Renal cortical epithelial cell (primary cell): ENCODE results near the gene FHOD3. TPM values are rescaled to one million over a fixed set of nuclear protein-coding genes. Genes with fewer than 3 reads are reported as not detected.

Experiments
- DNase-seq: peaks from one replicate; pipeline ENCODE4 v3.0.0-alpha.2; 2011; ENCODE audit warnings: low read depth
- total RNA-seq: library from RNA; depleted of rRNA; stranded (reverse); fragments of >200 nt; gene quantifications from 2 replicates; pipeline ENCODE4 v1.2.3, GENCODE V29; 2014

The FHOD3 gene
- total RNA-seq, 1 donor from 2014 or later, result 117 TPM

DNA sequence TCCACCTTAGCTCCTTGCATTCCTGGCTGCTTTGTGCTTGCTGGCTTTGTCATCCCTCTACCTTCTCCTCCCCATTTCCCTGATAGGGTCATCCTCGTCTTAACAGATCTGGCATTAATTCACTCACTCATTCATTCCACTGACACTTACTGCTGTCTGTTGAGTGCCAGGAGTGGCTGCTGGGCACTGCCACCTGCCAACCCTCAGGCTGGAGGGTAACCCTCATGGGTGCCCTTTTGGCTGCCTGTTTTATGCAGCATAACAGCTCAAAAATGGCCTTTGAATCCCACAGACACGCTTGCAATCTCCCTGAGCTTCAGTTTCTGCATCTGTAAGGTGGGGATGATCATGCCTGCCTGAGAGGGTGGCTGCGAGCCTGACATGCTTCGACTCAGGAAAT, 25.2 kb downstream of the FHOD3 start:
- DNase-seq, result no peak

DNA sequence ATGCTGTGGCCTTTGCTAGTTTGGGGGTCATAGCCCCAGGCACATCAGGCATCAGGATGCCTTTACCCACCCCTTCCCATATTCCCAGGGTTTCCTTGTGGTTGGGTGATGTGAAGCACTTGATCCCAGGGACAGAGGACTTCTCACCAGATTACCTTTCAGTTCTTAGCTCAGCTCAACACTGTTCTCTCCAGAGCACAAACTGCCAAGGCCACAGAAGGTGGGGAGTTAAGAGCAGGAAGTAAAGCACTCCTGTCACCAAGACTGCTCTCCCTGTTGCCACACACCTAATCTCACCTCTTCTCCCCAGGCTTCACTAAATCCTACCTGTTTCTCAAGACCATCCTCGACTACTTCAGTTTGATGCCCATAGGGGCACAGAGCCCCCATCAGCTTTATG, 25.9 kb downstream of the FHOD3 start:
- no peak for DNase-seq

DNA sequence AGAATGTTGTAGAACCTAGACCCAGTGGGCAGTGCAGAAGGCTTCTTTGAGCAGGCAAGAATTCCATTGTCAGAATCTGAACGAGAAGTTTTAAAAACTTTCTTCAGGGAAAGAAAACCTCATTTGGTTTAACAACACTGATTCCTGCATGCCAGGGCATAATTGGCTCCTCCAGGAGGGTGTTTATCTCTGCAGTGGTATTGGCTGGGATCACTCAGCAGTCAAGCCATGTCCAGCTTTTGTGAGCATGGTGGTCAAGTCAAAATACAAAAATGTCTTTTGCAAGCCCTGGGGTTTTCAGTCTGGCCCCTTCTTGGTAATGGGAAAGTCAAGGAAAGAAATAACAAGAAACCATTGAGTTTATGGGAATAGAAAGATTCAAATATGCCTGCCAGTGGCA, 28.3 kb downstream of the FHOD3 start:
- no peak for DNase-seq

DNA sequence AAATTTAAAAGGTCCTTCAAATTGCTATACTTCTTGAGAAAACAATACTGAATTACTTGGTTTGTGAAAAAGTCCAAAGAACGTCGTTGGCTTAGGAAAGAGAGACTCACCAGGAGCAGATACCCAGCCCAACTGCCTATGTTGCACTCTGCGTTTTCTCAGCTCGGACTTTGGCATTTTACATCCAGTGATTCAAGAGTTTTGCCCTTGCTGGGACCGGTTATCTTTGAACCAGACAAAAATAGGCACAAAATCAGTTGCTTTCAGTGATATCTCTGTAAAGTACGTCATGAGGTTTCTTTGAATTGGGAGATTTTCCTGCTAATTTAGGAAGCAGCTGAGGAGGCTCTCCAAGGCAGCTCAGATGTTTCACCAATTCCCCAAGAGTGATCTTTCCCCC, 29.3 kb downstream of the FHOD3 start:
- no peak for DNase-seq

DNA sequence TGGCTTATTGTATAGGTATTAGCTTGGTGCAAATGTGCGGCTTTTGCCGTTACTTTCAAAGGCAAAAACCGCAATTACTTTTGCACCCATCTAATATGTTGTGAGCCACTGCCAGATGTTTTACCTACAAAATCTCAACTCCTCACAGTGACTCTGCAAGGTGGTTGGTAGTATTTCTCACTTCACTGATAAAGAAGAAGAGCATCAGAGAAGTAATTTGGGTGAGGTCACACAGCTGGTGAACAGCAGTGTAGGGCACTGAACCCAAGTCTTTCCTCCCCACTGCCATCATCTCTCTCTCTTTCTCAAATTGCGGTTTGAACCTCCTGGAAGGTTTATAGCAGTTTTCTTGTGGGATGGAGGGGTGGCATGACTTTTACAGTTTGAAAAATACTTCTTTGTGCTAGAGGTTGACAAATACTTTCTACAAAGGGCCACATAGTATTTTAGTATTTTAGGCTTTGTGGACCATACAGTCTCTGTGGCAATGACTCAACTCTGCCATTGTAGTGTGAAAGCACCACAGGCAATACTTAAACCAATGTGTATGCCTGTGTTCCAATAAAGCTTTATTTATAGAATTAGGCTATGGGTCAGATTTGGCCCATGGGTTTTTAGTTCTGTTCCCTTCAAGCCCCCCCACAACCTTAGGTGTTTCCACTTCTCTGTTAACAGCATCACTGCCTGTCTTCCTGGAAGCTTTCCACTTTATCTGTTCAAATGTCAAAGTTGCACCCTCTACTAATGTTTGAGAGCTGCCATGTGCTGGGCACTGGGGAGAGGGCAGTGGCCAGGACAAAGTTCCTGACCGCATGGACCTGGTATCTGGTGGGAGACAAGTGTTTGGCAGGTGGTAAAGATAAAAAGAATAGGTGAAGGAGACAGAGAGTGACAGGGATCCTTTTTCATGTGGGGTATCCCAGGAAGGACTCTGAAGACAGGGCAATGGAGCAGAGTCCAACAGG, 30.1 kb downstream of the FHOD3 start:
- DNase-seq, result no peak

DNA sequence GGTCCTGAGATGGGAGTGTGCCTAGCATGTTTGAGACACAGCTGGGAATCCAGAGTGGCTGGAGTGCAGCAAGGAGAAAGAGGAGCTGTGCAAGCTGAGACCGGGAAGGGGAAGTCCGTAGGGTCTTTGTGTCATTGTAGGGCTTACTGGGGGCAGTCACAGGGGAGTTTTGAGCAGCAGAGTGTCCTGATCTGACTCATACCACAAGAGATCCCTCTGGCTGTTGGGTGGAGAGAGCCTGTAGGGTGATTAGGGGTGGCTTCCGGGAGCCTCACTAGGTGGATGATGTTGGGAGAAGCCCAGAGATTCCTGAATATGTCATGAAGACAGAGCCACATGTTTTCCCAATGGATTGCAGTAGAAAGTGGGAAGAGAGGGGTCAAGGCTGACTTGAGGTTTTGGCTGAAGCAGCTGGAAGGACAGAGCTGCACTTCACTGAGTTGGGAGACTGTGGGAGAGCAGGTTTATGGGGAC, 30.9 kb downstream of the FHOD3 start:
- no peak for DNase-seq

DNA sequence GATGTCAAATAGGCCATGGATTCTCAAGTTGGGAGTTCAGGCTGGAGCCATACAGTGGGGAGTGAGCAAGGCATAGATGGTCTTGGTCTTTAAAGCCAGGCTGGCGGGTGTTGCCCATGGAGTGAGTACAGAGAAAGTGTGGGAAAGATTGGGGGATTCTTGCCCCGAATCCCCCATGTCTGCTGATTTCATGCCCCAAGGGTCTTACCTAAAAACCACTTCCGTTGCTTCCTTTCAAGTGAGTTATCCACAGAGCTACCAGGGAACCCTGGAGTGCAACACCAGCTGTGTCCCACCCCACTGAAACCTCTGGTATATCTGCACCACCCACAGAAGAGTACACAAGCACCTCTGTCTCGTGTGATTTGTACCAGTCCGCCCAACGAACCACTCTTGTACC, 31.4 kb downstream of the FHOD3 start:
- DNase-seq, result no peak

DNA sequence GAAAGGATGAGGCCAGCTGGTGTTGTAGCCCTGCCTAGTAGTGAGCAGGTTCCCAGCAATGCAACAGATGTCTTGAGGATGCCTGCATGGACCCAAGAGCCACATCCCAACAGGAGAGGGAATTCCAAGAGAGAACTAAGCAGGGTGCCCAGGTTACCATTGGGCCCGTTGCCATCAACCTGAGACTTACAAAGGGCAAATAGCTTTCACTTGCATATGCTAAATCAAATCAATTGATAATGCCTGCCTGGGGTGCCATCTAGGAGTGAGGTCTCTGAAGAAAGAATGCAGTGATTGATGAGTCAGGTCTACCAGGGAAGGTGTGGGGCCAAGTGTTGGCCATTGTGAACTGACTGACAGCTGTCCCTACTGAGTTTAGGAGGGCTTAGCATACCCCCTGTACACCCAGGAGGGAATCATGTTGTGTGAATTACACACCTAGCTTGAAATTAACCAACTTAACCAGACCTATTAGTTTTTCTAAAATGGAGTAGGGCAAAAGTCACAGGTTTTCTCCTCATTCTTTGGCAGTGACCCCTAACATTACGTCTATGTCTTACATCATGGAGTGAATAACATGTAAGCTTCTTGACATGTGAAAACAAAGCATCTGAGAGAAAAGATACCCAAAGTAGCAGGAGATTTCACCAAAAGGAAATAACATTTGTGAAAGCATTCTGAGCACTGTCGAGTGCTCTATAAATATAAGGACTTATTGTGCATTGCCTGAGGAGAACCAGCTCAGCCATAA, 32.3 kb downstream of the FHOD3 start:
- DNase-seq, result no peak

DNA sequence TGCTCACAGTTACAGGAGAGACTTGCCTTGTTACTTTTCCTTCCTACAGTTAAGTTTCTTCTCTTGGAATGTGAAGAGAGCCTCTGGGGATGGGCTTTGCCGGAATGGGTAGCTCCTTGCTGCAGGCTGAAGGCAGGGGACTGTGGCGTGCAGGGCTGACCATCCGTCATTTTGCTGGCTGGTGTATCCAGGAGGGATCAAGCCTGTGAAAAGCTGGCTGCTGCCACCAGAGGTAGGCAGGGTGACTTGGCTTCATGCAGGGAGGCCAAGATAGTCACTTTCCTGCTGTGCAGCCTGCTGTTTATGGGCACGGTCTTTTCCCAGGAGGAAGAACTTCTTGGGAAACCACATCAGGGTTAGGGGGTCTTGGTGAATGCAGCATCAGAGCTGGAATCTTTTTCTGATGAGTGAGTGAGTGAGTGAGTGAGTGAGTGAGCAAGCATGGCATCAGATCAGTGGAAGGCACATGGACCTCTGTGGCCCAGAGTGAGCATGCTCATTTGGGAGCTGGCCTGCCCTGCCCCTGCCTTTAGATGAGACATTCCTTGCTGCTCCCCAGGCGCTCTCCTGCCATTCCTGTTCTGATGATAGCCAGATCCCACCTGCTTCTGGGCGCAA, 33.0 kb downstream of the FHOD3 start:
- DNase-seq, result no peak

DNA sequence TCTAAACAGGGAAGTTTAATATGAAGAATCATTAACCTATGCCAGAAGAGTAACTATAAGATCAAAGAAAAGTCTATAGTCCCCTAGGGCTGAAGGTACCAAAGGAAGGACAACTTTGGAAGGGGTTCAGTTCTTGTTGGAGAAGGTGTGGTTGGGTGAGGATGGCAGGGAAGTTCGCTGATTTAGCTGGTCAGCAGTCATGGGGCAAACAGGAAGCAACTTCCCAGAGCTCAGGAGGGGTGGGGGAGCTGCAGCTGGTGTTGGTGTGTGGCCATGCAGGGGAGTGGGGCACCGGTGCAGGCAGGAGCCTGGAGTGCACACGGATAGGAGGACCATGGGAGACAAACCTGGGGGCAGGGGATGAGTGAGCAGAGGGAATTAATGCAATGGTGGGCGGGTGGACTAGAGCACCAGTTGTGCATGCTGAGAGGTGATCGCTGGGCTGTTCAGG, 34.0 kb downstream of the FHOD3 start:
- DNase-seq, result peak; percentile 66

DNA sequence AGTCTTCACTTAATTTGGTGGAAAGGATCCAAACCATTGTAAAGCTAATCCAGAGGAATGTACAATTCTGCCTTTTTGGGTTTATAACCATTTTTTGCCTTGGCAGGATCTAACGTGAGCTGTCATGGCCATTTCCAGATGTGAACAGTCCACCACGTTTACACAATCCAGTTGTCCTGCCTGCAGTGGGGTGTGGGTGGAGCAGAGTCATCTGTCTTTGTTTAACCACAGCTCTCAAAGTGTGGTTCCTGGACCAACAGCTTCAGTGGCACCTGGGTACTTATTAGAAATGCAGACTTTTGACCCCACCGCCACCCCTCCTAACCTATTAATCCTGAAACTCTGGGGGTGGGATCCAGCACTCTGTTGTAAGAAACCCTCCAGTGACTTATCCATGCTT, 35.9 kb downstream of the FHOD3 start:
- DNase-seq, result no peak

DNA sequence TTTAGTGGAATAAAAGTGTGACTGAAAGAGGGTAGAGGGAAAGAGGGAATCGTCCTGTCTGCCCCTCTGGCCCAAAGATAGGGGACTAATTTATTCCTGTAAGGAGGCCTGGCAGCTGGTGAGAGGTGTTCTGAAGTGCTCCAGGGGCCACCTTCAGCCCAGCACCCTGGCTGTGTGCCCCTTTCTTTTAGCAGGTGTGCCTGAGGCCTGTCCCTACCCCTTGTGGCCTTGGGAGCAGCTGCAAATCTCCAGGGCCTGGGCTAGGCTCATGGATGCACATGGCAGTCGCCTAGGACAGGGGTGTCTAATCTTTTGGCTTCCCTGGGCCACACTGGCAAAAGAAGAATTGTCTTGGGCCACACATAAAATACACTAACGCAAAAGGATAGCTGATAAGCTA, 37.3 kb downstream of the FHOD3 start:
- DNase-seq, result no peak

DNA sequence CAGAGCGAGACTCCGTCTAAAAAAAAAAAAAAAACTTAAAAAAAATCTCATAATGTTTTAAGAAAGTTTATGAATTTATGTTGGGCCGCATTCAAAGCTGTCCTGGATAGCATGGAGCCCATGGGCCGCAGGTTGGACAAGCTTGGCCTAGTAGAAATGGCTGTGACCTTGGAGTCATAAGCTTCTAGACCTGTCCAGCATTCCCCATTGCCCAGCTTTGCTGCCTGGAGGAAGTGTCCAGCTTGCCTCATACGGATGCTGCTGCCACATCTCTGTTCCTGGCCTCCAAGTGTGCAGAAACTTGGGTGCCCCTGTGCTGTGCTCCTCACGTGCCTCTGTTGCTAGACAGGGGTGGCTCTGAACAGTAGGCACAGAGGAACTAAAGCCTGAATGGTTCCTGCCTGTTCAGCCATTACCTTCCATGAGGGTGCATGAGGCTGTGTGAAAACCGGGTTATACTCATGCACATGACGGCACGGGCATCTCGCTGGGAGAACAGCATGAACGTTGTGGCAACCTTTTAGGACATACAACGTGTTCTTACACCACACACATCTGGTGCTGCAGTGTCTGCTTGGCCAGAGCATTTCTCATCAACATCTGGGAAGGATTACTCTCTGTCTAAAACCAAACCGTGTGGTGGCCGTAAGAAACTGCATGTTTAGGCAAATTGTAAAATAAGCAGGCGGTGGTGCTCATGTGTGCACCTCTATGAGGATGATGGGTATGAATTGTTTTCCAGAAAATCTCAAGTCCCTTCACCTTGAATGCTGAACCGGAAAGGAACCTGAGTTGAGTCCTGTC, 38.2 kb downstream of the FHOD3 start:
- no peak for DNase-seq

DNA sequence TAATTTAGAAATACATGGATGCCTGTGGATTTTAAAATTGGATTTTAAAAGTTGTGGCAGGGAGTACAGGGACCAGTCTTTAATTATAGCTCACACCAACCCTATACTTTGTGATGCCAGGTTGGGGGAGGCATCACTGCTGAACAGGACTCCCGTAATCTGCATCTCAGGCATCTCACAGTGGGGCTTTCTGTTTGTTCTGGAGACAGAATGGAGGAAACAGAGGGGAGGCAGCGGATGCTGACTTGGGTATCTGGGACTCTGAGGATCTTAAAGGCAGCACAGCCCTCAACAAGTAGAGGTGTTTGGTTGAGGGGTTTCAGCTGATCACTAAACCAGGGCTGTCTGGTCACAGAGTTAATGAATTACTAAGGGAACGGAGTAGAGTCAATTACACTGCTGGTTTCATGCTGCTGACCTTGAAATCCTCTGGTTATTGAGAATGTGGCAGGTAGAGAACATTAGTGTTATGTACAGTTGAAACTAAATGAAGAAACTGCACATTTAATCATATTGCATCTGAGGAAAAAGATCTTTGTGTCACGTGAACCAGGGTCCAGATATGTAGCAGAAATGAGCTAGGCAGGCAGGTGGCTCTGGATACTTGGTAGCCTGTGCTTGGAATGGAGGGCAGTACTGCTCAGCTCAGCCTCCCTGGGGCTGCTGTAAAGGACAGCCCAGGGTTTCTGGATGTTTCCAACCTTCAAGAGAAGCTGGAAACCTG, 40.3 kb downstream of the FHOD3 start:
- peak; percentile 77 for DNase-seq

DNA sequence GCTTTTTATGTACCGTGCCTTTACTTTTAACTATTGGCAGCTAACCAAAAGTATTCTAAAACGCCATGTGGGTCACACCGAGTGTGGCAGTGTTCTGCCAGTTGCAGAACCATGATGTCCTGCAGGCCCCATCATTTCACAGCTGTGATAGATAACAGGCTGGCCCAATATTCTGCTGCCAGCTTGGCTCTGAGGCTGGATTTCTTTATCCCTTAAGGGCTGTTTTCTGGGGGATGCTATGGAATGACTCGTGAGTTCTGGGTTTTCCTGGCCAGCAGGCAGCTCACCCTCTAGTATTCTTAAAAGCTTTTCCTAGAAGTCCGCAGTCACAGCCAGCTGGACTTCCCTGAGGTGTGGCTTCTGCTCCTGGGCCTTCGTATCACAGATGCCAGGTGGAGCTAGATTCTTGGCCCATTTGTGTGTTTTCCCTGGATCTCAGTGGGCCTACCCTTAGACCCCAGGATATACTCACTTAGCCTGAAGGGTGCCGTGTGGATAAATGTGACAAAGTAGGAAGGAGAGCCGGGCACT, 41.0 kb downstream of the FHOD3 start:
- DNase-seq, result peak; percentile 39

DNA sequence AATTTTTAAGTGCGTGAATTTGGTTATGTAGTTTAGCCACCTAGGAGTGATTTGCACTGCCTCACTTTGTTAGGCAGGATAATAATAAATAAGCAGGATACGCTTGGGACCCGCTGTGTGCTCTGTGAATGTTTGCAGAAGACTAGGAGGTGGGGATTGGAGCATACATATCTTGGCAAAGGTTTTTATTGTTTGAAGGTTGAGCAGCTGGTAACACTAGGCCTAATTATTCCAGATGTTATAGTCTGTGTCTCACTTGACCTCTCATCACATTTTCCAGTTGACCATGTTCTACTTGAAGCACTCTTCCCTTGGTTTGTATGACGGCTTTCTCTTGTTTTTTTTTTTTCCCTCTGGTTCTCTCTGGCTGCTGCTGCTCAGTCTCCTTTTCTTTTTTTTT, 42.7 kb downstream of the FHOD3 start:
- DNase-seq, result no peak

DNA sequence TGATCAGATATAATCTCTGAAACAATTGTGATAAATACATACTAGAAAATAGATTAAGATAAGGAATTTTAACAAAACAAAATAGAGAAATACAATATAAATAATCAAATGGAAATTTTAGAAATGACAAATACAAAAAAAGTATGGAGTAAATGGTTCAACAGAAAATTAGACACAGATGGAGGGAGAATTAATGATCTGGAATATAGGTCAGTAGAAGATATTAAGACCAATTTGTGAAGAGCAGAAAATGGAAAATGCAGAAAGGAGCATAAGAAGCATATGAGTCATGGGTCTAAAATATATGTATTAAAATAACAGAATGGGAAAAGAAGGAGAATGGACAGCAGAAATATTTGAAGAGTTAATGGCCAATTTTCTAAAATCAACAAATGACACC, 44.4 kb downstream of the FHOD3 start:
- DNase-seq, result no peak

DNA sequence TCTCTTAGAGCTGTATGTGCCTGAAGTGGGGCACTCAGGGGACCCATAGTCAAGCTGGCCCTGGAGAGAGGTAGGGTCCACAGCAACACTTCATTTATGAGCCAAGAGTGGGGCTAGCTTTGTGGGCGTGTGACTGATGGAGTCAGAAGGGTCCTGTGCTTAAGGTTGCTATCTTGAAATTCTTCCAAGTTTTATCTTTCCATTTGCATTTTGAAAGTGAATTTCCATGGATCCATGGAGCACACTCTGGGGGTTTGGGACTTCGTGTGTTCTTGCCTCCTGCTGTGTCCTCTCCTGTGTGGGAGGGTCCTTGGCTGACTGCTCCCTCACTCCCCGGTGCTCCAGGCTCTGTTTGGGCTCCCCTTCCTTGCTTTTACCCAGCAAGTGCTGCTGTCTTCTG, 50.8 kb downstream of the FHOD3 start:
- DNase-seq, result no peak

DNA sequence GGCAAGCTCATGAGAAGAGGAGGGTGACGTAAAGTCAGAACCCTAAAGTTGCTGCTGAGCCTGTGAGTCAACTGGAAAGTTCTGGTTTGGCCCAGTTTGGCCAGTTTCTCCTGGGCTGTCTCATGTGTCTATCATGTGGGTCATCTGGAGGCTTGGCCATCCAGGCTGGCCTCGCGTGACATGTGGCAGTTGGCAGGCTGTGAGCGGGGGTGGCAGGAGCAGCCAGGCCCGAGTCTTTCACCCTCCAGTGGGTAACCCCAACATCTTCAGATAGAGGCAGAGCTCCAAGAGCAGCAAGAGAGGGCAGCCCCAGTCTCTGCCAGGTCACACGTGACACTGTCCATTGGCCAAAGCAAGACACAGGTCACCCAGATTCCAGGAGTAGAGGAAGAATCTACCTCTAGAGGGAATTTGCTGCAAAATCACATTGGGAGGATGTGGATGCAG, 51.5 kb downstream of the FHOD3 start:
- DNase-seq, result peak; percentile 71

DNA sequence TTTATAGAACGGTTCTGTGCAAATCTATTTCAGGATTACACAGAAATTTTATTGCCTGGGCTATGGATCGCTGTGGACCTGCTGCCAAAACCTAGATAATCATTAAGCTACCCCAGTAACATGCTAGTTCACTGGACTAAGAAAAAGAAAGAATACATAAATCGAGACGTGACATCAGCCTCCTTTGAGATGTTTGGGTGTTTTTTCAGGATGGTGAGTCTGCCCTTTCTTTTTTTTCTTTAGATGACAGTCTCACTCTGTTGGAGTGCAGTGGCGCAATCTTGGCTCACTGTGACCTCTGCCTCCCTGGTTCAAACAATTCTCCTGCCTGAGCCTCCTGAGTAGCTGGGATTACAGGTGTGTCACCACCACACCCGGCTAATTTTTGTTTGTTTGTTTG, 52.0 kb downstream of the FHOD3 start:
- DNase-seq, result peak; percentile 99

DNA sequence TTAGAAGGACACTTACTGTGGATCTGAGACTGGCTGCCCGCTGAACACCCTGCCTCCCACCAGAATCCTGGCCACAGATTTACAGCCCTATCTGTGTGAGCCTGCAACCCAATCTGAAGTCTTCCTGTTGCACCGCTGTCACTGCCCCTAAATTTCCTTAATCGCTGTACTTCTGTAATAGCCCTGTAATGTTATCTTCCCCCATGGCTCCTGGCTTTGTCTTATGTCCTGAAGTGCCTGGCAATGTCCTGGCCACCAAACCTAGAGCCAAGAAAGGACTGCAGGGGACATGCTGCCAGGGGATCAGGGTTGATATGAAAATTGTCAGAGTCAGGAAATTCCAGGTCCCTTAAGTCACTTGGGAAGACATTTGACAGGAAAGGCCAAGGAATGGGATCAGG, 52.7 kb downstream of the FHOD3 start:
- no peak for DNase-seq
